SK-N-SH (cell line): ENCODE measurements around the gene AGFG1.

Experiments
- CTCF ChIP-seq: fragments of 200-600 bp; sonication (generic); IDR thresholded peaks from 2 replicates; pipeline ENCODE4 v1.6.1; 2017; ENCODE audit warnings: antibody characterized with exemption, mild to moderate bottlenecking, moderate library complexity
- EP300 ChIP-seq, 2 experiments: IDR thresholded peaks; 2 replicates each; pipeline versions ENCODE4 v1.4.0 to v1.6.1; 2012; ENCODE audit warnings: borderline replicate concordance in 1 of 2, low read depth in 1 of 2, low read length in 1 of 2
- FOXJ3 ChIP-seq: sonication (generic); formaldehyde crosslinking; IDR thresholded peaks from 2 replicates; pipeline ENCODE4 v1.5.1; 2020; ENCODE audit warnings: mild to moderate bottlenecking, missing genetic modification reagents
- NRF1 ChIP-seq: IDR thresholded peaks from 2 replicates; pipeline ENCODE4 v1.6.1; 2012; ENCODE audit warnings: low read depth, mild to moderate bottlenecking, low read length
- POLR2AphosphoS5 ChIP-seq: IDR thresholded peaks from 2 replicates; pipeline ENCODE4 v1.6.1; 2012; ENCODE audit warnings: low read depth, low read length
- SMC3 ChIP-seq: IDR thresholded peaks from 2 replicates; pipeline ENCODE4 v1.6.1; 2012; ENCODE audit warnings: low read depth, low read length, improper control_type of control experiment
- TAF1 ChIP-seq: IDR thresholded peaks from 2 replicates; pipeline ENCODE4 v1.6.1; 2012; ENCODE audit warnings: low read depth, mild to moderate bottlenecking, low read length, moderate library complexity, borderline replicate concordance
- TCF12 ChIP-seq: IDR thresholded peaks from 2 replicates; pipeline ENCODE4 v1.4.0; 2012
- TF ChIP-seq, protein P1 (sequence below): fragments of 150-350 bp; IDR thresholded peaks from 2 replicates; pipeline ENCODE4 v1.6.1; 2017; ENCODE audit warnings: antibody characterized with exemption, low read length, low read depth, borderline replicate concordance

DNA sequence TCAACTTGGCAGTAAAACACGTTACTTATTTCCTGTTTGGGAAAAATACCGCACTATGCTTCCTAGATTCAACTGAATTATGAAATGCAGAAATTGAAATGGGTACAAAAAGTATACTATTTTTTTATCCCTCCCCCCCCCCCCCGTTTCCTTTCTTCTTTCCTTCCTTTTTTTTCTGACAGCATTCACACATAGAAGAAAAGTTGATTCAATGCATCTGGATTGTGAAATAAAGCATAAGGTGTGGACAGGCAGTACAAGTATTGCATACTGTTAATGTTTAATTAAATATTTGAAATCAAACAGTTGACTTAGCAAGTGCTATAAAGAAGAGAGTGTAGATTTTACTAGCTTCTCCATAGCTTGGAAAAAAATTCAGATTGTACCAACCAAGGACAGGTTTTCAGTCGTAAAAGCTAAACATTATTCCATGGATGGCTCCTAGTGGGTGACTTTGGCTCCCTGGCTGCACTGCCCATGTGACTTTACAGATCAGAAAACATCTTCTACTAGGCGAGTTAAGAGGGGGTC, 21.6 kb upstream of the AGFG1 start:
- TF ChIP-seq CTCF = no peak
- TF ChIP-seq TAF1 = no peak
- no peak for TF ChIP-seq NRF1
- no peak for TF ChIP-seq FOXJ3
- TF ChIP-seq EP300 (IDR thresholded peaks at IDR 0.05; ENCODE audit: borderline replicate concordance in 1 of 2, low read depth in 1 of 2, low read length in 1 of 2) = no peak
- TF ChIP-seq SMC3 = no peak
- TF ChIP-seq POLR2AphosphoS5 = no peak
- TF ChIP-seq, protein P1, sequence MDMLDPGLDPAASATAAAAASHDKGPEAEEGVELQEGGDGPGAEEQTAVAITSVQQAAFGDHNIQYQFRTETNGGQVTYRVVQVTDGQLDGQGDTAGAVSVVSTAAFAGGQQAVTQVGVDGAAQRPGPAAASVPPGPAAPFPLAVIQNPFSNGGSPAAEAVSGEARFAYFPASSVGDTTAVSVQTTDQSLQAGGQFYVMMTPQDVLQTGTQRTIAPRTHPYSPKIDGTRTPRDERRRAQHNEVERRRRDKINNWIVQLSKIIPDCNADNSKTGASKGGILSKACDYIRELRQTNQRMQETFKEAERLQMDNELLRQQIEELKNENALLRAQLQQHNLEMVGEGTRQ = no peak
- no peak for TF ChIP-seq TCF12
